Calu3 (cell line): ENCODE measurements around the gene DBH. TPM values are rescaled to one million over a fixed set of nuclear protein-coding genes. Genes with fewer than 3 reads are reported as not detected.

Source experiments
- BruUV-seq: library from RNA; stranded (reverse); fragments of 400-500 nt; replicated peaks from 2 replicates; lab custom pipeline; 2021; lab: Mats Ljungman, UMichigan
- CTCF ChIA-PET: fragments of 300-600 bp; sonication (Branson Sonifier 250); formaldehyde crosslinking; loops from one replicate; lab custom pipeline; 2022; ENCODE audit warnings: antibody characterized with exemption; lab: Charles Lee
- DNase-seq: peaks from one replicate; pipeline ENCODE4 v3.0.0; 2022
- H3K27ac Mint-ChIP-seq: one replicate; pipeline ENCODE4 v1.8.0; 2022; ENCODE audit warnings: mixed read lengths; ENCODE audit not compliant: unreplicated experiment
- H3K27me3 Mint-ChIP-seq: one replicate; pipeline ENCODE4 v1.8.0; 2022; ENCODE audit warnings: mixed read lengths; ENCODE audit not compliant: unreplicated experiment
- H3K36me3 Mint-ChIP-seq: one replicate; pipeline ENCODE4 v1.8.0; 2022; ENCODE audit warnings: mild to moderate bottlenecking, moderate library complexity, mixed read lengths; ENCODE audit not compliant: insufficient read depth, unreplicated experiment
- H3K4me1 Mint-ChIP-seq: one replicate; pipeline ENCODE4 v1.8.0; 2022; ENCODE audit warnings: mild to moderate bottlenecking, low read depth, mixed read lengths; ENCODE audit not compliant: unreplicated experiment
- H3K4me3 Mint-ChIP-seq: one replicate; pipeline ENCODE4 v1.8.0; 2022; ENCODE audit warnings: mild to moderate bottlenecking, low read depth, moderate library complexity, mixed read lengths; ENCODE audit not compliant: unreplicated experiment
- H3K9me3 Mint-ChIP-seq: one replicate; pipeline ENCODE4 v1.8.0; 2022; ENCODE audit warnings: low read depth, mixed read lengths; ENCODE audit not compliant: unreplicated experiment
- CTCF ChIP-seq: fragments of 200-600 bp; IDR thresholded peaks from one replicate; pipeline ENCODE4 v1.8.0; 2022; ENCODE audit warnings: antibody characterized with exemption; ENCODE audit not compliant: unreplicated experiment
- intact Hi-C: fragments of 100-400 bp; cut with micrococcal nuclease; formaldehyde crosslinking; loops from one replicate; pipeline ENCODE4 v1.10.0; 2022; ENCODE audit not compliant: unreplicated experiment
- total RNA-seq: library from RNA; stranded (reverse); gene quantifications from 2 replicates; pipeline ENCODE4 v1.2.3, GENCODE V29; 2022

DBH gene
- total RNA-seq, 1 experiment from 2014 or later = not detected

- BruUV-seq = no TSS peak
- no peaks in the 10 kb centered on the region for H3K9me3 Mint-ChIP-seq
- H3K36me3 Mint-ChIP-seq = peaks cover 4% of the 10 kb centered on the region
- no peak overlapping the region for H3K27ac Mint-ChIP-seq
- no peak for DNase-seq
- H3K4me3 Mint-ChIP-seq = no peak overlapping the region
- intact Hi-C loops = no loop called here
- peaks cover 39% of the 10 kb centered on the region for H3K27me3 Mint-ChIP-seq
- CTCF ChIA-PET = no interaction called here
- TF ChIP-seq CTCF = no peak
- no peaks in the 10 kb centered on the region for H3K4me1 Mint-ChIP-seq
These were observed 71.6 kb downstream of the DBH start for GRCh38 chr9:133707763-133708245.

GRCh38 chr9:133708246-133709014 lies 72.3 kb downstream of the DBH start:
- TF ChIP-seq CTCF = no peak
- no peaks in the 10 kb centered on the region for H3K4me1 Mint-ChIP-seq
- DNase-seq = no peak
- intact Hi-C loops = no loop called here
- no peak overlapping the region for H3K27ac Mint-ChIP-seq
- H3K36me3 Mint-ChIP-seq = peaks cover 4% of the 10 kb centered on the region
- H3K27me3 Mint-ChIP-seq = peaks cover 41% of the 10 kb centered on the region
- BruUV-seq = no TSS peak
- no peak overlapping the region for H3K4me3 Mint-ChIP-seq
- CTCF ChIA-PET = no interaction called here
- no peaks in the 10 kb centered on the region for H3K9me3 Mint-ChIP-seq

Other genes with a start within 250 kb of the DBH start
- gene REXO4, start 218.4 kb upstream of the DBH start, total RNA-seq = 23.4 and 25.8 TPM in 2 replicates
- gene ADAMTS13, start 214.0 kb upstream of the DBH start, total RNA-seq = 4.7 and 5.8 TPM in 2 replicates
- 15.1 and 19.9 TPM in 2 replicates for gene CACFD1, start 176.4 kb upstream of the DBH start, total RNA-seq
- 9.3 and 11.6 TPM in 2 replicates for gene SLC2A6, start 157.3 kb upstream of the DBH start, total RNA-seq
- not detected in 2 replicates for gene MYMK, start 111.4 kb upstream of the DBH start, total RNA-seq
- 0.14 TPM in 1 of 2 replicates, not detected in the other for gene ADAMTSL2, start 101.7 kb upstream of the DBH start, total RNA-seq
- not detected in 2 replicates for gene FAM163B, start 27.0 kb upstream of the DBH start, total RNA-seq
- 0.12 TPM in 1 of 2 replicates, not detected in the other for gene SARDH, start 102.0 kb downstream of the DBH start, total RNA-seq